GM19238 (cell line): Measurements from ENCODE around the gene NFE2L3.
"Not testable (repeated sequence)": the region's sequence is repeated elsewhere in the genome, so short reads cannot be mapped to it uniquely, and the experiment has no call there.

Experiments
- DNase-seq: peaks from one replicate; pipeline ENCODE4 v3.0.0; 2011; ENCODE audit warnings: low spot score; ENCODE audit not compliant: insufficient read length

Gene NFE2L3

GRCh38 chr7:26147030-26147429 lies 5.0 kb upstream of the NFE2L3 start:
- DNase-seq, result no peak

- DNase-seq, result not testable (repeated sequence)
These were observed 4.2 kb upstream of the NFE2L3 start for GRCh38 chr7:26147646-26148306.

- not testable (repeated sequence) for DNase-seq
These were observed 3.7 kb upstream of the NFE2L3 start for GRCh38 chr7:26148307-26148700.

GRCh38 chr7:26149391-26149977 lies 2.5 kb upstream of the NFE2L3 start:
- no peak for DNase-seq

- no peak for DNase-seq
These were observed 902 bp upstream of the NFE2L3 start for GRCh38 chr7:26151096-26151495.

- no peak for DNase-seq
These were observed 397 bp upstream of the NFE2L3 start for GRCh38 chr7:26151650-26151952.

GRCh38 chr7:26152782-26153240 lies 813 bp downstream of the NFE2L3 start:
- DNase-seq, result not testable (repeated sequence)

- DNase-seq, result no peak
These were observed 1.3 kb downstream of the NFE2L3 start for GRCh38 chr7:26153241-26153822.

- no peak for DNase-seq
These were observed 2.1 kb downstream of the NFE2L3 start for GRCh38 chr7:26153823-26154783.

GRCh38 chr7:26155531-26156375 lies 3.8 kb downstream of the NFE2L3 start:
- no peak for DNase-seq

GRCh38 chr7:26156451-26157420 lies 4.7 kb downstream of the NFE2L3 start:
- no peak for DNase-seq

GRCh38 chr7:26157520-26158105 lies 5.6 kb downstream of the NFE2L3 start:
- DNase-seq, result no peak

- DNase-seq, result no peak
These were observed 7.2 kb downstream of the NFE2L3 start for GRCh38 chr7:26159243-26159642.

GRCh38 chr7:26160896-26161295 lies 8.9 kb downstream of the NFE2L3 start:
- DNase-seq, result no peak

- no peak for DNase-seq
These were observed 10.4 kb downstream of the NFE2L3 start for GRCh38 chr7:26162431-26162830.

- not testable (repeated sequence) for DNase-seq
These were observed 11.8 kb downstream of the NFE2L3 start for GRCh38 chr7:26163804-26164203.

GRCh38 chr7:26165950-26166683 lies 14.1 kb downstream of the NFE2L3 start:
- no peak for DNase-seq

- no peak for DNase-seq
These were observed 14.8 kb downstream of the NFE2L3 start for GRCh38 chr7:26166684-26167266.
